ENCODE measurements around the gene MMP14. TPM values are rescaled to one million over a fixed set of nuclear protein-coding genes. Genes with fewer than 3 reads are reported as not detected.

The MMP14 gene
- total RNA-seq, 2 experiments from 2014 or later: 1.8 to 2.4 TPM

DNA sequence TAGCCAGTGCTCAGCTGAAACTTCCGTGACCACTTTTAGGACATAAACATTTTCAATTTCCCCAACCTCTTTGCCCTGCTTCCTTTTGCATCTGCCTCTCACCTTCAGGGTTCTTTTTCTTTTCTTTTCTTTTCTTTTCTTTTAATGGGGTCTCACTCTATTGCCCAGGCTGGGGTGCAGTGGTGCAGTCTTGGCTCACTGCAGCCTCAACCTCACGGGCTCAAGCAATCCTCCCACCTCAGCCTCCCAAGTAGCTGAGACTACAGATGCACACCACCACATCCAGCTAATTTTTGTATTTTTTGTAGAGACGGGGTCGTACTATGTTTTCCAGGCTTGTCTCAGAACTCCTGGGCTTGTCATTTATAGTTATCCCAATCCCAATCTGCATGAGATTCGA is 30.5 kb downstream of the MMP14 start:
- CTCF ChIA-PET: interaction anchor here (6.7 to 25.2 kb wide), 2 partner anchors 14 to 37 kb away, joined by 43 to 590 read pairs; partner anchors contain the start of genes MMP14 and MRPL52
- no peaks in the 10 kb centered on the region for H3K36me3 Mint-ChIP-seq (ENCODE audit: low read depth)
- no peak for ATAC-seq
- no peak overlapping the region for H3K27ac Mint-ChIP-seq
- H3K4me3 Mint-ChIP-seq: no peak overlapping the region
- no peak for DNase-seq
- no peaks in the 10 kb centered on the region for H3K9me3 Mint-ChIP-seq (ENCODE audit: insufficient read depth)
- POLR2A ChIA-PET: no interaction called here
- H3K27me3 Mint-ChIP-seq (ENCODE audit: low read depth): peaks cover 20% of the 10 kb centered on the region
- H3K4me1 Mint-ChIP-seq (ENCODE audit: low read depth): peaks cover 9% of the 10 kb centered on the region

DNA sequence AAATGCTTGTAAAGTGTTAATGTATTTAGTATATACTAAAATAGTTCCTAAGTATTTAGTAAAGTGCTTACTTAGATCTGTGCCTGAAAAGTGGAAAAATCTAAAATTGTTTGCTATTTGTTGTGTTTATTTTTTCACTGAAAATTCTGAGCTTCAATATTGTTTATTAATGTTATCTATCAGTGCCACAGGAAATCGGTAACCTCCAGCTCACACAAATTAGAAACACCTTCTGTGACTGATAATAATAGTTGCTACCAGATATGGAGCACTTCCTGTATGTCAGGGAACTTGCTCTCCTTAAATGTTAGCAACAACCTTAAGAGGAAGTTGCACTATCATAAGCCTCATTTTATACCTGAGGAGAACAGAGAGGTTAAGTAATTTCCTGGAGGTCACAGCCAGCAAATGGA is 34.4 kb downstream of the MMP14 start:
- CTCF ChIA-PET: interaction anchor here (0.7 to 6.7 kb wide), 16 partner anchors 14 to 957 kb away, joined by 3 to 152 read pairs (median 6); partner anchors contain the start of genes ACIN1, C14orf119, MRPL52 and REM2
- POLR2A ChIA-PET: interaction anchor here (0.7 to 2.8 kb wide), 15 partner anchors 11 to 339 kb away, joined by 3 to 17 read pairs (median 3); partner anchors contain the start of genes MRPL52, OXA1L, PRMT5 and RBM23
- DNase-seq: no peak
- Mint-ChIP-seq H3K27ac (peak overlapping the region; percentile 97), H3K27me3 (ENCODE audit: low read depth) (peaks cover 6% of the 10 kb centered on the region), H3K9me3 (ENCODE audit: insufficient read depth) (no peaks in the 10 kb centered on the region), H3K36me3 (ENCODE audit: low read depth) (peaks cover 19% of the 10 kb centered on the region), H3K4me3 (peak overlapping the region; percentile 83), H3K4me1 (ENCODE audit: low read depth) (peaks cover 24% of the 10 kb centered on the region)
- peak; percentile 42 for ATAC-seq

DNA sequence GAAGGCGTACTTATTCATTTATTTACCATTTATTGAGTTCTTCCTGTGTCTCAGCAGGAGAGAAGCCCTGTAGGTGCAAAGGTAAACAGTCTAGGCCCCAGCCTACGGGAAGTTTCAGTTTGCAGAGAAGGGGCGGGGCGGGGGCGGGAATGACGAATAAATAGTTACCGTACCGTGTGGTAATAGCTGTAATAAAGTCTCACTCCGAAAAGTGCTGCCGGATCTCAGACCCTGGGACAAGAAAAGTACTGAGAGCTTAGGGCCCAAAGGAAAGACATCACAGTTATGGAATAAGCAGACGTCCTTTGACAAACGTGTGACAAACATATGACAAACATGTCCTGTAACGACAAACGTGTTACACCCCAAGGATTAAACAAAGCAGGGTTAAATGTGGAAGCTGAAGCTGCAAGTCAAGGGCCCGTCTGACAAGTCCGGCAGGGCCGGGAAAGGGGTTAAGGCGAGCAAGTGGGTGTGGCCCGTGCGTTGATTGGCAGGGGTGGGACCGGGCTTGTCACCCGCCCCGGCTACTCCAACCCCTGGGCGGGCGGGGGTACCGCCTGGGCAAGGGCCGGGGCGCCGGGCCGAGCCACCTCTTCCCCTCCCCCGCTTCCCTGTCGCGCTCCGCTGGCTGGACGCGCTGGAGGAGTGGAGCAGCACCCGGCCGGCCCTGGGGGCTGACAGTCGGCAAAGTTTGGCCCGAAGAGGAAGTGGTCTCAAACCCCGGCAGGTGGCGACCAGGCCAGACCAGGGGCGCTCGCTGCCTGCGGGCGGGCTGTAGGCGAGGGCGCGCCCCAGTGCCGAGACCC is 35.0 kb downstream of the MMP14 start, which contains the start of gene LRP10:
Gene LRP10 (plus strand): TSS at position 517 of the 809 bp plus-strand sequence. CDS start 564 bp downstream, outside the sequence.
- ATAC-seq (peak; percentile 89), DNase-seq (peak; percentile 87)
- peaks cover 5% of the 10 kb centered on the region for H3K27me3 Mint-ChIP-seq (ENCODE audit: low read depth)
- H3K9me3 Mint-ChIP-seq (ENCODE audit: insufficient read depth): no peaks in the 10 kb centered on the region
- peaks cover 25% of the 10 kb centered on the region for H3K36me3 Mint-ChIP-seq (ENCODE audit: low read depth)
- ChIA-PET CTCF (interaction anchor here (0.7 to 6.7 kb wide), 30 partner anchors 8 to 958 kb away, joined by 3 to 152 read pairs (median 6); partner anchors contain the start of genes ACIN1, C14orf119, MRPL52 and RBM23), POLR2A (interaction anchor here (0.7 to 2.8 kb wide), 17 partner anchors 12 to 340 kb away, joined by 3 to 17 read pairs (median 3); partner anchors contain the start of genes MRPL52, OXA1L, PRMT5 and RBM23)
- H3K4me3 Mint-ChIP-seq: peak within 1 kb of the TSS; percentile 84
- H3K4me1 Mint-ChIP-seq (ENCODE audit: low read depth): peaks cover 24% of the 10 kb centered on the region
- H3K27ac Mint-ChIP-seq: peak within 1 kb of the TSS; percentile 97

DNA sequence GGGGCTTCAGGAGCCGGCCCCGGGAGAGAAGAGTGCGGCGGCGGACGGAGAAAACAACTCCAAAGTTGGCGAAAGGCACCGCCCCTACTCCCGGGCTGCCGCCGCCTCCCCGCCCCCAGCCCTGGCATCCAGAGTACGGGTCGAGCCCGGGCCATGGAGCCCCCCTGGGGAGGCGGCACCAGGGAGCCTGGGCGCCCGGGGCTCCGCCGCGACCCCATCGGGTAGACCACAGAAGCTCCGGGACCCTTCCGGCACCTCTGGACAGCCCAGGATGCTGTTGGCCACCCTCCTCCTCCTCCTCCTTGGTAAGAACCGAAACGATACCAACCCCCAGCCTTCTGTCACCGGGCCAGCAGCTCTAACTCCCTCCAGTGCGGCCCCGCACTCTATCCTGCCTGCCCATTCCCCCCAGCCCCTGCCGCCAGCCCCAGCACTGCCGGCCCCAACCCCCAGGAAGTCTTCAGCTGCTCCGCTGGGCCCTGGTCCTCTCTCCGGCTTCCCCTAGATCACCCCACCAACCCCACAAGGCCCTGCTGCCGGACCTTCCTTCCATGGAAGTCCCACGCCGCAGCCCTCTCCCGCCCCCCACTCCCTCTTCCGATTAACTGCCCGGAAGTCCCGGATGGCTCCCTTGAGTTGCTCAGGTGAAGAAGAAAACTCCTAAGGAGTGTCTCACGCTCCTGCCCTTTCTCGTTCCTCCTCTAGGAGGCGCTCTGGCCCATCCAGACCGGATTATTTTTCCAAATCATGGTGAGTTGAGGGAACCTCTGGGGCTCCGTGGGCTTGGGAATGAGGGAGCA is 35.8 kb downstream of the MMP14 start:
- peak; percentile 52 for ATAC-seq
- Mint-ChIP-seq H3K4me1 (ENCODE audit: low read depth) (peaks cover 24% of the 10 kb centered on the region), H3K4me3 (peak overlapping the region; percentile 84), H3K36me3 (ENCODE audit: low read depth) (peaks cover 29% of the 10 kb centered on the region), H3K27ac (peak overlapping the region; percentile 97), H3K27me3 (ENCODE audit: low read depth) (no peaks in the 10 kb centered on the region), H3K9me3 (ENCODE audit: insufficient read depth) (no peaks in the 10 kb centered on the region)
- POLR2A ChIA-PET: interaction anchor here (0.5 to 2.8 kb wide), 11 partner anchors 11 to 178 kb away, joined by 3 to 17 read pairs (median 7); partner anchors contain the start of genes OXA1L, PRMT5, RBM23 and REM2
- CTCF ChIA-PET: interaction anchor here (0.7 to 6.7 kb wide), 33 partner anchors 9 to 372 kb away, joined by 3 to 152 read pairs (median 6); partner anchors contain the start of genes CDH24, HAUS4, MRPL52 and RBM23
- peak; percentile 78 for DNase-seq

DNA sequence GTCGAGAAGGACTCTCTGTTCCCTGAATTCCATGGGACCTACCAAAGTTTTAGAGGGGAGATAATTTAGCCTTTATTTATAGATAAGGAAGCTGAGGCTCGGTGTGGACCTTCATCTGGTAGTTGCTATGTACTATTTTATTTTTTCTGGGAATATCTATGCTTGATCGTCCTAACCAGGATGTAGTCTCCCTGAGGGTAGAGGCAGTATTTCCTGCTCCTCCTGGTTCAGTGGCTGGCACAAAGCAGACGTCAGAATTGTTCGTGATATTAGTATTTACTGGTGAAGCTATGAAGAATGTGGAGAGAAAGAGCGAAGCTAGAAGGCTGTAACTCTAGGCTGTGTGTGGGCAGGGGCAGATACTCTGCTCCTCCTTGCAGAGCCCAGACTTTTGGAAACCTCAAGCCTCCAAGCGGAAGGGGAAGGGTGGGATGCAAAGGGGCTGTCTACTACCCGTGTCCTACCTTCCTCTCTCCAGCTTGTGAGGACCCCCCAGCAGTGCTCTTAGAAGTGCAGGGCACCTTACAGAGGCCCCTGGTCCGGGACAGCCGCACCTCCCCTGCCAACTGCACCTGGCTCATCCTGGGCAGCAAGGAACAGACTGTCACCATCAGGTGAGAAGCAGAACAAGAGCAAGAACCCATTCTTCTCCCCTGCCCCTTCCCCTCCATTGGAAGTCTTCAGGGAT is 36.6 kb downstream of the MMP14 start:
- Mint-ChIP-seq H3K4me1 (ENCODE audit: low read depth) (peaks cover 24% of the 10 kb centered on the region), H3K27ac (peak overlapping the region; percentile 85)

DNA sequence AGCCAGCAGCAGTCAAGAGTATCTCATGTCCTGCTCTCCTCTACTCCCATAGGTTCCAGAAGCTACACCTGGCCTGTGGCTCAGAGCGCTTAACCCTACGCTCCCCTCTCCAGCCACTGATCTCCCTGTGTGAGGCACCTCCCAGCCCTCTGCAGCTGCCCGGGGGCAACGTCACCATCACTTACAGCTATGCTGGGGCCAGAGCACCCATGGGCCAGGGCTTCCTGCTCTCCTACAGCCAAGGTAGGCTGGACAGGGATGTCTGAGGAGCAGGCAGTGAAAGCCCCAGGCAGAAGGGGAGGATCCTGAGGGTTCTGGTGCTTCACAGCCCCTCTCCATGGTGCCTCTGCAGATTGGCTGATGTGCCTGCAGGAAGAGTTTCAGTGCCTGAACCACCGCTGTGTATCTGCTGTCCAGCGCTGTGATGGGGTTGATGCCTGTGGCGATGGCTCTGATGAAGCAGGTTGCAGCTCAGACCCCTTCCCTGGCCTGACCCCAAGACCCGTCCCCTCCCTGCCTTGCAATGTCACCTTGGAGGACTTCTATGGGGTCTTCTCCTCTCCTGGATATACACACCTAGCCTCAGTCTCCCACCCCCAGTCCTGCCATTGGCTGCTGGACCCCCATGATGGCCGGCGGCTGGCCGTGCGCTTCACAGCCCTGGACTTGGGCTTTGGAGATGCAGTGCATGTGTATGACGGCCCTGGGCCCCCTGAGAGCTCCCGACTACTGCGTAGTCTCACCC is 38.8 kb downstream of the MMP14 start:
- POLR2A ChIA-PET: no interaction called here
- Mint-ChIP-seq H3K4me3 (no peak overlapping the region), H3K4me1 (ENCODE audit: low read depth) (peaks cover 24% of the 10 kb centered on the region), H3K9me3 (ENCODE audit: insufficient read depth) (no peaks in the 10 kb centered on the region), H3K36me3 (ENCODE audit: low read depth) (peaks cover 47% of the 10 kb centered on the region), H3K27me3 (ENCODE audit: low read depth) (no peaks in the 10 kb centered on the region), H3K27ac (no peak overlapping the region)
- ATAC-seq (no peak), DNase-seq (no peak)
- CTCF ChIA-PET: interaction anchor here (6.7 kb wide), 1 partner anchor 11 kb away, joined by 152 read pairs; the partner anchor contains the start of gene REM2

More for the DNA sequence above, 36.6 kb downstream of the MMP14 start:
- ChIA-PET CTCF (interaction anchor here (0.9 to 6.7 kb wide), 29 partner anchors 10 to 372 kb away, joined by 3 to 152 read pairs (median 7); partner anchors contain the start of genes CDH24, HAUS4, MRPL52 and RBM23), POLR2A (interaction anchor here (0.5 to 2.8 kb wide), 9 partner anchors 10 to 177 kb away, joined by 3 to 17 read pairs (median 7); partner anchors contain the start of genes PRMT5, RBM23 and REM2)
- Mint-ChIP-seq H3K4me3 (peak overlapping the region; percentile 84), H3K36me3 (ENCODE audit: low read depth) (peaks cover 35% of the 10 kb centered on the region), H3K9me3 (ENCODE audit: insufficient read depth) (no peaks in the 10 kb centered on the region), H3K27me3 (ENCODE audit: low read depth) (no peaks in the 10 kb centered on the region)
- ATAC-seq (no peak), DNase-seq (no peak)

DNA sequence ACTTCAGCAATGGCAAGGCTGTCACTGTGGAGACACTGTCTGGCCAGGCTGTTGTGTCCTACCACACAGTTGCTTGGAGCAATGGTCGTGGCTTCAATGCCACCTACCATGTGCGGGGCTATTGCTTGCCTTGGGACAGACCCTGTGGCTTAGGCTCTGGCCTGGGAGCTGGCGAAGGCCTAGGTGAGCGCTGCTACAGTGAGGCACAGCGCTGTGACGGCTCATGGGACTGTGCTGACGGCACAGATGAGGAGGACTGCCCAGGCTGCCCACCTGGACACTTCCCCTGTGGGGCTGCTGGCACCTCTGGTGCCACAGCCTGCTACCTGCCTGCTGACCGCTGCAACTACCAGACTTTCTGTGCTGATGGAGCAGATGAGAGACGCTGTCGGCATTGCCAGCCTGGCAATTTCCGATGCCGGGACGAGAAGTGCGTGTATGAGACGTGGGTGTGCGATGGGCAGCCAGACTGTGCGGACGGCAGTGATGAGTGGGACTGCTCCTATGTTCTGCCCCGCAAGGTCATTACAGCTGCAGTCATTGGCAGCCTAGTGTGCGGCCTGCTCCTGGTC is 39.4 kb downstream of the MMP14 start:
- H3K4me1 Mint-ChIP-seq (ENCODE audit: low read depth): peaks cover 17% of the 10 kb centered on the region
- no peaks in the 10 kb centered on the region for H3K9me3 Mint-ChIP-seq (ENCODE audit: insufficient read depth)
- H3K4me3 Mint-ChIP-seq: no peak overlapping the region
- CTCF ChIA-PET: interaction anchor here (6.7 kb wide), 1 partner anchor 10 kb away, joined by 152 read pairs; the partner anchor contains the start of gene REM2
- peaks cover 47% of the 10 kb centered on the region for H3K36me3 Mint-ChIP-seq (ENCODE audit: low read depth)
- no peaks in the 10 kb centered on the region for H3K27me3 Mint-ChIP-seq (ENCODE audit: low read depth)
- DNase-seq (no peak), ATAC-seq (no peak)
- H3K27ac Mint-ChIP-seq: no peak overlapping the region
- POLR2A ChIA-PET: no interaction called here

DNA sequence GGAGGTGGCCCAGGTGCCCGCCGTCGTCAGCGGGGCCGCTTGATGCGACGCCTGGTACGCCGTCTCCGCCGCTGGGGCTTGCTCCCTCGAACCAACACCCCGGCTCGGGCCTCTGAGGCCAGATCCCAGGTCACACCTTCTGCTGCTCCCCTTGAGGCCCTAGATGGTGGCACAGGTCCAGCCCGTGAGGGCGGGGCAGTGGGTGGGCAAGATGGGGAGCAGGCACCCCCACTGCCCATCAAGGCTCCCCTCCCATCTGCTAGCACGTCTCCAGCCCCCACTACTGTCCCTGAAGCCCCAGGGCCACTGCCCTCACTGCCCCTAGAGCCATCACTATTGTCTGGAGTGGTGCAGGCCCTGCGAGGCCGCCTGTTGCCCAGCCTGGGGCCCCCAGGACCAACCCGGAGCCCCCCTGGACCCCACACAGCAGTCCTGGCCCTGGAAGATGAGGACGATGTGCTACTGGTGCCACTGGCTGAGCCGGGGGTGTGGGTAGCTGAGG is 40.7 kb downstream of the MMP14 start:
- Mint-ChIP-seq H3K27ac (no peak overlapping the region), H3K9me3 (ENCODE audit: insufficient read depth) (no peaks in the 10 kb centered on the region), H3K27me3 (ENCODE audit: low read depth) (peaks cover 4% of the 10 kb centered on the region), H3K4me1 (ENCODE audit: low read depth) (peaks cover 15% of the 10 kb centered on the region), H3K4me3 (no peak overlapping the region), H3K36me3 (ENCODE audit: low read depth) (peaks cover 47% of the 10 kb centered on the region)
- DNase-seq (no peak), ATAC-seq (no peak)
- POLR2A ChIA-PET: no interaction called here
- CTCF ChIA-PET: interaction anchor here (6.7 kb wide), 1 partner anchor 9 kb away, joined by 152 read pairs; the partner anchor contains the start of gene REM2

DNA sequence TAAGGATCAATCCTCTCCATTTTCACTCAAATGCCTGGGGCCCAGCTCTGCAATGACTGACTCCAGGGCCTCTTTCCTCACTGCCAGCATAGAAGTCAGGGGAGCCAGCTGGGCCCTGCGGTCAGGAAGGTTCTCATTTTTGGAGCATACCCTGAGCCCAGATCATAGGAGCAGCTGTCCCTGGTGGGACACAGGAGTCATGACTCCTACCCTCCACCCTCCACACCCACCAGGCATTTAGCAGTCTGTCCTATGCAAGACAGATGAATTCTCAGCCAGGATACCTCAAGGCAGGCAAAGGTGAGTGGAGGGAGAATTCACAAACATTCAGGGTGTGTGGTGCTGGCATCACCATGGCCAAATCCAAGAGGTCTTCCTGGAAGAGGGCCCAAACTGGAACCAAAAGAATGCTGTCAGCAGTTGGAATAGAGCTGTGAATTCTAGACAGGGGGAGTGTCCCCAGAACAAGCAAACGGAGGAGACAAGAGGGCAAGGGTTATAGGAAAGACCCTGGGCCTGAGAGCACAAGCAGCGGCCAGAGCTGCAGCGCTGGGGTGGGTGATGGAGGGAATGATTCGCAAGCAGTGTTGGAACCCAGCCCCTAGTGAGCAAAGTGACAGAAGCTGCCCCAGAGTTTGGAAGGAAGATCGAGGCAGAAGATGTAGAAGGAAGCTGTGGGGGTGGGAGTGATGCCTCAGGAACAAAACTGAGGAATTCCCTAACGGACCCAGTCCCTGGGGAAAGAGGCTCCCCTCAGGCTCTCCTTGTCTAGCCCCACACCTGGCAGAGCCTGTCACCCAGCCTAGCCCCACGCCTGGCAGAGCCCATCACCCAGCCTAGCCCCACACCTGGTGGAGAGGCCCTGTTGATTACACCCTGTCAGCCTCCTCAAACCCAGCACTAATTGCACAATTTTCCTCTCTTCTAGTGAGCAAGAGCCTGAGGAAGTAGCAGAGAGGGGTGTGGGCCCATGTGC is 42.2 kb downstream of the MMP14 start:
- H3K36me3 Mint-ChIP-seq (ENCODE audit: low read depth): peaks cover 41% of the 10 kb centered on the region
- peaks cover 5% of the 10 kb centered on the region for H3K4me1 Mint-ChIP-seq (ENCODE audit: low read depth)
- H3K4me3 Mint-ChIP-seq: no peak overlapping the region
- DNase-seq: no peak
- ChIA-PET CTCF (no interaction called here), POLR2A (no interaction called here)
- H3K27me3 Mint-ChIP-seq (ENCODE audit: low read depth): peaks cover 12% of the 10 kb centered on the region
- no peak overlapping the region for H3K27ac Mint-ChIP-seq
- no peak for ATAC-seq
- no peaks in the 10 kb centered on the region for H3K9me3 Mint-ChIP-seq (ENCODE audit: insufficient read depth)
